IPS-20b (cell line): ENCODE measurements around the gene FMNL2.

ENCODE experiments used
- H3K27ac ChIP-seq: one replicate; pipeline ENCODE4 v1.5.1; 2013; ENCODE audit warnings: low read length
- H3K27me3 ChIP-seq: 2 replicates; pipeline ENCODE4 v1.6.1; 2013; ENCODE audit warnings: mild to moderate bottlenecking, low read length, inconsistent platforms; ENCODE audit not compliant: insufficient read depth
- H3K36me3 ChIP-seq: 2 replicates; pipeline ENCODE4 v1.6.1; 2013; ENCODE audit warnings: low read depth, mild to moderate bottlenecking, inconsistent platforms, low read length, moderate library complexity; ENCODE audit not compliant: insufficient read depth
- H3K4me1 ChIP-seq: 2 replicates; pipeline ENCODE4 v1.6.1; 2013; ENCODE audit warnings: mild to moderate bottlenecking, control low read depth, inconsistent platforms, low read length, moderate library complexity; ENCODE audit not compliant: insufficient read depth
- H3K4me3 ChIP-seq: 2 replicates; pipeline ENCODE4 v1.5.1; 2013; ENCODE audit warnings: mild to moderate bottlenecking, low read length, inconsistent platforms
- H3K9ac ChIP-seq: 2 replicates; pipeline ENCODE4 v1.6.1; 2013; ENCODE audit warnings: low read depth, mild to moderate bottlenecking, inconsistent platforms, low read length, moderate library complexity
- H3K9me3 ChIP-seq: 2 replicates; pipeline ENCODE4 v1.6.1; 2013; ENCODE audit warnings: mild to moderate bottlenecking, low read depth, low read length, inconsistent platforms; ENCODE audit not compliant: insufficient read depth

Gene FMNL2

GRCh38 chr2:152594022-152594766 is 259.2 kb downstream of the FMNL2 start:
- Histone ChIP-seq H3K9me3 (no peaks in the 10 kb centered on the region), H3K9ac (no peak overlapping the region), H3K36me3 (no peaks in the 10 kb centered on the region), H3K27ac (no peak overlapping the region), H3K27me3 (no peaks in the 10 kb centered on the region), H3K4me3 (no peak overlapping the region), H3K4me1 (no peaks in the 10 kb centered on the region)

GRCh38 chr2:152594792-152595191 is 259.8 kb downstream of the FMNL2 start:
- Histone ChIP-seq H3K36me3 (no peaks in the 10 kb centered on the region), H3K9ac (no peak overlapping the region), H3K27ac (no peak overlapping the region), H3K4me3 (no peak overlapping the region), H3K4me1 (peaks cover 2% of the 10 kb centered on the region; the same call in 1 of the 2 replicates), H3K9me3 (no peaks in the 10 kb centered on the region), H3K27me3 (no peaks in the 10 kb centered on the region)

GRCh38 chr2:152598975-152599759 is 264.2 kb downstream of the FMNL2 start:
- Histone ChIP-seq H3K9me3 (no peaks in the 10 kb centered on the region), H3K27ac (no peak overlapping the region), H3K36me3 (no peaks in the 10 kb centered on the region), H3K27me3 (no peaks in the 10 kb centered on the region), H3K4me1 (peaks cover 4% of the 10 kb centered on the region; the same call in 1 of the 2 replicates), H3K4me3 (no peak overlapping the region), H3K9ac (no peak overlapping the region)

- H3K27me3 ChIP-seq, result no peaks in the 10 kb centered on the region
- peaks cover 4% of the 10 kb centered on the region; the same call in 1 of the 2 replicates for H3K4me1 ChIP-seq
- no peak overlapping the region for H3K27ac ChIP-seq
- H3K36me3 ChIP-seq, result no peaks in the 10 kb centered on the region
- no peak overlapping the region for H3K4me3 ChIP-seq
- H3K9me3 ChIP-seq, result no peaks in the 10 kb centered on the region
- no peak overlapping the region for H3K9ac ChIP-seq
These were observed 265.2 kb downstream of the FMNL2 start for GRCh38 chr2:152600051-152600657.

- H3K9ac ChIP-seq, result no peak overlapping the region
- no peaks in the 10 kb centered on the region for H3K36me3 ChIP-seq
- no peaks in the 10 kb centered on the region for H3K27me3 ChIP-seq
- peaks cover 4% of the 10 kb centered on the region; the same call in 1 of the 2 replicates for H3K4me1 ChIP-seq
- H3K9me3 ChIP-seq, result no peaks in the 10 kb centered on the region
- H3K4me3 ChIP-seq, result no peak overlapping the region
- H3K27ac ChIP-seq, result no peak overlapping the region
These were observed 265.7 kb downstream of the FMNL2 start for GRCh38 chr2:152600697-152601096.

- no peaks in the 10 kb centered on the region for H3K9me3 ChIP-seq
- no peaks in the 10 kb centered on the region; the same call in 1 of the 2 replicates for H3K36me3 ChIP-seq
- peaks cover 4% of the 10 kb centered on the region; the same call in 1 of the 2 replicates for H3K4me1 ChIP-seq
- H3K27me3 ChIP-seq, result no peaks in the 10 kb centered on the region
- no peak overlapping the region for H3K9ac ChIP-seq
- H3K4me3 ChIP-seq, result no peak overlapping the region
- no peak overlapping the region for H3K27ac ChIP-seq
These were observed 267.8 kb downstream of the FMNL2 start for GRCh38 chr2:152602750-152603149.

- Histone ChIP-seq H3K36me3 (no peaks in the 10 kb centered on the region; the same call in 1 of the 2 replicates), H3K4me3 (no peak overlapping the region), H3K4me1 (peaks cover 4% of the 10 kb centered on the region; the same call in 1 of the 2 replicates), H3K27ac (no peak overlapping the region), H3K9me3 (no peaks in the 10 kb centered on the region), H3K9ac (no peak overlapping the region), H3K27me3 (no peaks in the 10 kb centered on the region)
These were observed 268.2 kb downstream of the FMNL2 start for GRCh38 chr2:152603166-152603565.

GRCh38 chr2:152606081-152606480 is 271.1 kb downstream of the FMNL2 start:
- no peaks in the 10 kb centered on the region for H3K4me1 ChIP-seq
- H3K4me3 ChIP-seq, result no peak overlapping the region
- no peaks in the 10 kb centered on the region for H3K9me3 ChIP-seq
- H3K9ac ChIP-seq, result no peak overlapping the region
- no peaks in the 10 kb centered on the region for H3K27me3 ChIP-seq
- H3K36me3 ChIP-seq, result peaks cover 4% of the 10 kb centered on the region
- H3K27ac ChIP-seq, result no peak overlapping the region

- H3K27me3 ChIP-seq, result no peaks in the 10 kb centered on the region
- no peaks in the 10 kb centered on the region for H3K9me3 ChIP-seq
- H3K4me1 ChIP-seq, result no peaks in the 10 kb centered on the region; the same call in 1 of the 2 replicates
- H3K27ac ChIP-seq, result no peak overlapping the region
- H3K9ac ChIP-seq, result no peak overlapping the region
- H3K36me3 ChIP-seq, result peaks cover 11% of the 10 kb centered on the region
- no peak overlapping the region for H3K4me3 ChIP-seq
These were observed 272.0 kb downstream of the FMNL2 start for GRCh38 chr2:152606941-152607340.

- Histone ChIP-seq H3K27me3 (no peaks in the 10 kb centered on the region), H3K36me3 (peaks cover 14% of the 10 kb centered on the region), H3K4me1 (no peaks in the 10 kb centered on the region; the same call in 1 of the 2 replicates), H3K9me3 (no peaks in the 10 kb centered on the region), H3K4me3 (no peak overlapping the region), H3K27ac (no peak overlapping the region), H3K9ac (no peak overlapping the region)
These were observed 272.9 kb downstream of the FMNL2 start for GRCh38 chr2:152607793-152608300.

- Histone ChIP-seq H3K27me3 (no peaks in the 10 kb centered on the region), H3K27ac (no peak overlapping the region), H3K4me3 (no peak overlapping the region), H3K36me3 (peaks cover 19% of the 10 kb centered on the region), H3K4me1 (no peaks in the 10 kb centered on the region; the same call in 1 of the 2 replicates), H3K9ac (no peak overlapping the region), H3K9me3 (no peaks in the 10 kb centered on the region)
These were observed 274.2 kb downstream of the FMNL2 start for GRCh38 chr2:152609154-152609553.
